GM12865 (cell line): ENCODE measurements around the gene TDRKH.
"Not testable (repeated sequence)": the region's sequence is repeated elsewhere in the genome, so short reads cannot be mapped to it uniquely, and the experiment has no call there.

ENCODE experiments used
- DNase-seq: peaks from one replicate; pipeline ENCODE4 v3.0.0; 2010; ENCODE audit warnings: low read depth
- H3K4me3 ChIP-seq: 2 replicates; pipeline ENCODE4 v1.5.1; 2011; ENCODE audit warnings: mild to moderate bottlenecking, low read depth, low read length, control low read depth
- TF ChIP-seq, protein P1 (sequence below): IDR thresholded peaks from 2 replicates; pipeline ENCODE4 v1.5.1; 2011; ENCODE audit warnings: low read length, control low read depth, low read depth, inconsistent platforms; ENCODE audit not compliant: insufficient read depth; ENCODE audit errors: missing control alignments

TDRKH gene

DNA sequence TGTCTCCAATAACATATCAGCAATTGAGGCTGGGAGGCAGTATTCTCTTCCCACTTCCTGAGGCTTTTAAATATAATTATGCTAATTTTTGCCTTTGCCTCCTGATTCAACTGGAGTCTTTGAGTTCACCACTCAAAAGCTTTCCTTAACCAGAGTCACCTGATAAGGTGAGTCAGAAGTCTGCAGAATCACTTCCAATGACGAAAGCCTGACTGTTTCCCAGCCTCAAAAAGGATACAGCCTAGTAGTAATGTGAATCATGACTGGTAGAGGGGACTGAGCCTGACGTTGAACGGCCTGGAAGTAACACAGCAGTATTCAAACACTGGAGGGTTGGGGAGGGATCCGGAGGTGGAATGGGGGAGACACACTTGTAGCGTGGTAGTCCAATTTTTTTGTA is 16.6 kb downstream of the TDRKH start:
- TF ChIP-seq, protein P1, sequence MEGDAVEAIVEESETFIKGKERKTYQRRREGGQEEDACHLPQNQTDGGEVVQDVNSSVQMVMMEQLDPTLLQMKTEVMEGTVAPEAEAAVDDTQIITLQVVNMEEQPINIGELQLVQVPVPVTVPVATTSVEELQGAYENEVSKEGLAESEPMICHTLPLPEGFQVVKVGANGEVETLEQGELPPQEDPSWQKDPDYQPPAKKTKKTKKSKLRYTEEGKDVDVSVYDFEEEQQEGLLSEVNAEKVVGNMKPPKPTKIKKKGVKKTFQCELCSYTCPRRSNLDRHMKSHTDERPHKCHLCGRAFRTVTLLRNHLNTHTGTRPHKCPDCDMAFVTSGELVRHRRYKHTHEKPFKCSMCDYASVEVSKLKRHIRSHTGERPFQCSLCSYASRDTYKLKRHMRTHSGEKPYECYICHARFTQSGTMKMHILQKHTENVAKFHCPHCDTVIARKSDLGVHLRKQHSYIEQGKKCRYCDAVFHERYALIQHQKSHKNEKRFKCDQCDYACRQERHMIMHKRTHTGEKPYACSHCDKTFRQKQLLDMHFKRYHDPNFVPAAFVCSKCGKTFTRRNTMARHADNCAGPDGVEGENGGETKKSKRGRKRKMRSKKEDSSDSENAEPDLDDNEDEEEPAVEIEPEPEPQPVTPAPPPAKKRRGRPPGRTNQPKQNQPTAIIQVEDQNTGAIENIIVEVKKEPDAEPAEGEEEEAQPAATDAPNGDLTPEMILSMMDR: no peak
- no peak overlapping the region for H3K4me3 ChIP-seq
- DNase-seq: no peak

GRCh38 chr1:151769270-151769669 is 21.0 kb downstream of the TDRKH start:
- DNase-seq, H3K4me3 ChIP-seq: not testable (repeated sequence)

GRCh38 chr1:151768351-151769066 is 21.8 kb downstream of the TDRKH start:
- H3K4me3 ChIP-seq, DNase-seq: not testable (repeated sequence)

GRCh38 chr1:151763990-151764389 is 26.3 kb downstream of the TDRKH start:
- TF ChIP-seq, protein P1: no peak
- no peak for DNase-seq
- peak overlapping the region; percentile 73 for H3K4me3 ChIP-seq

DNA sequence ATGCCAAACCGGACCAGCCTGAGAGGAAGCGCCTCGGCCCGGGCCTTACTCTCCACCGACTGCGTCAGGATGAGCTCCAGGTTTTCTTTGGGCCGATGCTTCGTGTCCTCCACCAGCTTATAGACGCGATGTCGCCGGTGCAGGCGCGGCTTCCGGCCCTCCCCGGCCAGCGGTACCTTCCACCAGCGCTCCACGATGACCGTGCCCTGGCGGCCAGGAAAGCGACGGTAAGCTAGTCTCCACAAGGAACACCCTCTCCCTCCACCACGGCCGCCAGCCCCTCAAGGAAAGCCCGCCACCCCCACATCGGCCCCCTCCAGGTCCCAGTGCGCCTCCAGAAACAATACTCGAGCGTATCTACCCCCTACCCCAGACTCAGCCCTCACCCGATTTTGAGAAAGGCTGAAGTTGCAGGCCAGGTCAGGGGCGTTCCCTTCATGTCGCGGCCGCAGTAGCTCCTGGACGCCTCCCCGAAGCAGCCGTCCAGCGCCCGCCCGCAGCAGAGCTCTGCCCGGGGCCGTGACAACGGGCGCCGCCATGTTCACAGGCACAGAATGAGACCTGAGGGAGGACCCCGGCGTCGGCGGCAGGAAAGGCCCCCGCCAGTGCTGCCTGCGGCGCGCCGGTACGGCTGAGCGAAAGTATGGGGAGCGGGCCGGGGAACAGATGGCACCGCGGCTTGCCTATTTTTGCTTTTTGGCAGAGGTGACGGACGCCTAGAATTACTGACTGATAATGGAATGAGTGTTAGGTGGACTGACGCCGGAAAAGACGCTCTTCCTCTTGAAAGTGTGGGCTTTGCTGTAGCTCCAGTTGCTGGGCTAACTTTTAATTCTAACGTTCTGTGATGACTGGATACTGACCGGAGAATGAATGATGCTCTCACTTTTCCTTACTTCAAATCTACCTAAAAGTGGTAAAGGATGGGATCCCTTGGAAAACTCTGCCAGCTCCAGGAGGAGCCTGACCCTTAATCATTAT is 27.1 kb downstream of the TDRKH start, which contains the start of gene MRPL9:
MRPL9 (minus strand) TSS at position 556 of the 981 bp plus-strand sequence; CDS start at position 539, 17 bp downstream.
- TF ChIP-seq, protein P1: no peak
- H3K4me3 ChIP-seq: peak within 1 kb of the TSS; percentile 73
- peak; percentile 89 for DNase-seq

DNA sequence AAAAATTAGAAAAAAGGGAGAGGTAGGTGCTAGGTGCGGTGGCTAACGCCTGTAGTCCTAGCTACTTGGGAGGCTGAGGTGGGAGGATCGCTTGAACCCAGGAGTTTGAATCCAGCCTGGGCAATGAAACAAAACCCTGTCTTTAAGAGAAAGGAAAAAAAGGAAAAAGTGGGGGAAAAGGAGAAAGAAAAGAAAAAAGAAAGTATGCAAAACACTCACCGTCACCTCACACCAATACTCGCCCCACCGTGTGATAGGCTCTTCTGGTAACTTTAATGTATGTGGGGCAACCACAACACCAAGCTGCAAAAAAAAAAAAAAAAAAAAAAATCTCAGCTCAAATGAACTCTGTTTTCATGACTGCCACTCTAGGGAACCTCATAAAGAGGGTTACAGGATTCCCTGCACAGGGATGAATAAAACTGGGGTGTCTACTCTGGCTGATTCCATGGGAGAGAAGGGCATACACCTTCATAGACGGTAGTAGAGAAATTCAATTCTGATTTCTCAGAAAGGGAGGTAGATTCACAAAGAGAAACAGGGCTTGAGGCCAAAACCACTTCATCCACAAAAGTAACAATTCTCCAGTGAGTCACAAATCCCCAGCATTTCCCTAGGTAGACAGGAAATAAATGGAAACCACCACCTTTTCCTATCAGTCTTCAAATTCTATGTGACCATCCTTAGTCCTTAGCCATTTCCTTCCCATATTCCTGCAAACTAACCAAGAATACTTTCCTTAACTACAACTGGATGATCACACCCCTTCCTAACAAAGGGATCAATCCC is 29.5 kb downstream of the TDRKH start:
- no peak for DNase-seq

GRCh38 chr1:151759241-151759640 is 31.1 kb downstream of the TDRKH start:
- DNase-seq: no peak
- TF ChIP-seq, protein P1: no peak

More for the DNA sequence above, 29.5 kb downstream of the TDRKH start:
- H3K4me3 ChIP-seq: no peak overlapping the region
- TF ChIP-seq, protein P1: no peak

More at GRCh38 chr1:151759241-151759640, 31.1 kb downstream of the TDRKH start:
- no peak overlapping the region for H3K4me3 ChIP-seq
